Esophagus muscularis mucosa (tissue), 4 donors: ENCODE data around the gene FAM171A1. TPM values are rescaled to one million over a fixed set of nuclear protein-coding genes. Genes with fewer than 3 reads are reported as not detected.
A peak's percentile ranks its signal among the peaks of the same experiment; 100 is the strongest.
"Not testable (repeated sequence)": the region's sequence is repeated elsewhere in the genome, so short reads cannot be mapped to it uniquely, and the experiment has no call there.

Source experiments
- DNase-seq: peaks from one replicate; pipeline ENCODE4 v3.0.0-alpha.2; 2017; ENCODE audit errors: extremely low spot score
- H3K27ac ChIP-seq, 4 donors: fragments of 200-600 bp; sonication (generic); replicated peaks in 1 of 4; 1 replicate in 3 of 4; 2 replicates in 1 of 4; pipeline ENCODE4 v1.5.1; 2016 to 2019; ENCODE audit warnings: mild to moderate bottlenecking in 1 of 4
- H3K27me3 ChIP-seq, 4 donors: fragments of 200-600 bp; sonication (generic); one replicate each; pipeline versions ENCODE4 v1.5.1 to v1.6.0; 2016 to 2019
- H3K36me3 ChIP-seq, 4 donors: fragments of 200-600 bp; sonication (generic); one replicate each; pipeline ENCODE4 v1.5.1; 2016 to 2019
- H3K4me1 ChIP-seq, 4 donors: fragments of 200-600 bp; sonication (generic); one replicate each; pipeline ENCODE4 v1.5.1; 2016 to 2019
- H3K4me3 ChIP-seq, 4 donors: fragments of 200-600 bp; sonication (generic); 1 replicate in 2 of 4; 2 replicates in 2 of 4; pipeline ENCODE4 v1.5.1; 2016 to 2019; ENCODE audit warnings: mild to moderate bottlenecking in 4 of 4, moderate library complexity in 1 of 4
- H3K9me3 ChIP-seq, 4 donors: fragments of 200-600 bp; sonication (generic); 1 replicate in 3 of 4; 2 replicates in 1 of 4; pipeline ENCODE4 v1.5.1; 2016 to 2019
- EP300 ChIP-seq: sonication (generic); formaldehyde crosslinking; IDR thresholded peaks from one replicate; pipeline ENCODE4 v1.6.1; 2017; ENCODE audit warnings: antibody characterized with exemption
- POLR2A ChIP-seq: fragments of 450-650 bp; IDR thresholded peaks from one replicate; pipeline ENCODE4 v1.6.1; 2017; ENCODE audit warnings: antibody characterized with exemption, moderate library complexity, mild to moderate bottlenecking, low read depth
- POLR2AphosphoS5 ChIP-seq, 2 donors: sonication (generic); formaldehyde crosslinking; IDR thresholded peaks; one replicate each; pipeline ENCODE4 v1.6.1; 2017; ENCODE audit warnings: antibody characterized with exemption in 2 of 2
- WGBS: methylation state at CpG from one replicate; pipeline ENCODE4 v1.1.5; 2018; 5-methylcytosine and 5-hydroxymethylcytosine counted together
- intact Hi-C: fragments of 100-400 bp; cut with DNase I; formaldehyde crosslinking; loops from one replicate; pipeline ENCODE4 v1.15.1; 2023
- total RNA-seq, 4 donors: library from RNA; depleted of rRNA; stranded (reverse); fragments of >200 nt; gene quantifications; one replicate each; pipeline versions ENCODE4 v1.1.0 to v1.2.1, GENCODE V29; 2016
- TF ChIP-seq, protein P1 (sequence below), 3 experiments: fragments of 200-600 bp in 2 of 3; fragments of 450-650 bp in 1 of 3; sonication (generic) in 2 of 3; IDR thresholded peaks; one replicate each; pipeline ENCODE4 v1.5.1; 2017 to 2019; ENCODE audit warnings: antibody characterized with exemption in 3 of 3, mild to moderate bottlenecking in 2 of 3, moderate library complexity in 1 of 3

The FAM171A1 gene
- total RNA-seq, 4 donors from 2014 or later: 7.1 to 15.0 (median 12.6) TPM

DNA sequence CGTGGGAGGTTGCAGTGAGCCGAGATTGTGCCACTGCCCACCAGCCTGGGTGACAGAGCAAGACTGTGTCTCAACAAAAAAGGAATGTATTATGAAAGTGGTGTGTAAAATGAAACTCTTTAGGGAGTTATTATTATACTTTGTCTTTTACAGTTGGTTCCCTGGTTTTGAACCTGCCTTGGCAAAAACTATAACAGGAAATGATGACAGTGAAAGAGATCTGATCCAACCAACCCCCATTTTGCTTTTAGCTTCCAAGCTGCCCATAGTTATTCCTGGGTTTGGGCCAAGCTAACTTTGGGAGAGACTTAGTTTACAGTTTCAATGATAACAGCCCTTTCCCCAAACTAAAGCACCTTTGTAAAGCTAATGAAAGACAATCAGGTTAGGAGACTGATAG is 168.4 kb downstream of the FAM171A1 start:
- intact Hi-C loops: no loop called here
- Histone ChIP-seq H3K4me3 (no peak overlapping the region), H3K27me3 (no peaks in the 10 kb centered on the region), H3K36me3 (no peaks in the 10 kb centered on the region), H3K4me1 (peaks cover 6 to 21% (median 14%) of the 10 kb centered on the region in 4 donors), H3K9me3 (no peaks in the 10 kb centered on the region), H3K27ac (no peak overlapping the region)
- 100% methylated on average over 2 of the region's 2 CpGs for WGBS
- TF ChIP-seq POLR2A (no peak), EP300 (no peak), POLR2AphosphoS5 (IDR thresholded peaks at IDR 0.05) (no peak)
- TF ChIP-seq, protein P1, sequence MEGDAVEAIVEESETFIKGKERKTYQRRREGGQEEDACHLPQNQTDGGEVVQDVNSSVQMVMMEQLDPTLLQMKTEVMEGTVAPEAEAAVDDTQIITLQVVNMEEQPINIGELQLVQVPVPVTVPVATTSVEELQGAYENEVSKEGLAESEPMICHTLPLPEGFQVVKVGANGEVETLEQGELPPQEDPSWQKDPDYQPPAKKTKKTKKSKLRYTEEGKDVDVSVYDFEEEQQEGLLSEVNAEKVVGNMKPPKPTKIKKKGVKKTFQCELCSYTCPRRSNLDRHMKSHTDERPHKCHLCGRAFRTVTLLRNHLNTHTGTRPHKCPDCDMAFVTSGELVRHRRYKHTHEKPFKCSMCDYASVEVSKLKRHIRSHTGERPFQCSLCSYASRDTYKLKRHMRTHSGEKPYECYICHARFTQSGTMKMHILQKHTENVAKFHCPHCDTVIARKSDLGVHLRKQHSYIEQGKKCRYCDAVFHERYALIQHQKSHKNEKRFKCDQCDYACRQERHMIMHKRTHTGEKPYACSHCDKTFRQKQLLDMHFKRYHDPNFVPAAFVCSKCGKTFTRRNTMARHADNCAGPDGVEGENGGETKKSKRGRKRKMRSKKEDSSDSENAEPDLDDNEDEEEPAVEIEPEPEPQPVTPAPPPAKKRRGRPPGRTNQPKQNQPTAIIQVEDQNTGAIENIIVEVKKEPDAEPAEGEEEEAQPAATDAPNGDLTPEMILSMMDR (IDR thresholded peaks at IDR 0.05): no peak
- no peak for DNase-seq

DNA sequence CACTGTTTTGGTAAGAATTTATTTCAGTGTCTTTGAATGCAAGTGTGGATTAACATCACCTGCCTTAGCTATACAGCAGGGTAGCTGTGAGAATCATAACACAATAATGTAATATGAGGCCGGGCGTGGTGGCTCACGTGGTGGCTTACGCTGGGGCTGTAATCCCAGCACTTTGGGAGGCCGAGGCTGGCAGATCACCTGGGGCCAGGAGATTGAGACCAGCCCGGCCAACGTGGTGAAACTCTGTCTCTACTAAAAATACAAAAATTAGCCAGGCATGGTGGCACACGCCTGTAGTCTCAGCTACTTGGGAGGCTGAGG is 168.8 kb downstream of the FAM171A1 start:
- WGBS: 93% methylated on average over 8 of the region's 8 CpGs
- H3K36me3 ChIP-seq, intact Hi-C loops, H3K27ac ChIP-seq, H3K9me3 ChIP-seq, H3K4me3 ChIP-seq, H3K27me3 ChIP-seq, DNase-seq: not testable (repeated sequence)
- H3K4me1 ChIP-seq: peaks cover 6 to 21% (median 14%) of the 10 kb centered on the region in 4 donors

DNA sequence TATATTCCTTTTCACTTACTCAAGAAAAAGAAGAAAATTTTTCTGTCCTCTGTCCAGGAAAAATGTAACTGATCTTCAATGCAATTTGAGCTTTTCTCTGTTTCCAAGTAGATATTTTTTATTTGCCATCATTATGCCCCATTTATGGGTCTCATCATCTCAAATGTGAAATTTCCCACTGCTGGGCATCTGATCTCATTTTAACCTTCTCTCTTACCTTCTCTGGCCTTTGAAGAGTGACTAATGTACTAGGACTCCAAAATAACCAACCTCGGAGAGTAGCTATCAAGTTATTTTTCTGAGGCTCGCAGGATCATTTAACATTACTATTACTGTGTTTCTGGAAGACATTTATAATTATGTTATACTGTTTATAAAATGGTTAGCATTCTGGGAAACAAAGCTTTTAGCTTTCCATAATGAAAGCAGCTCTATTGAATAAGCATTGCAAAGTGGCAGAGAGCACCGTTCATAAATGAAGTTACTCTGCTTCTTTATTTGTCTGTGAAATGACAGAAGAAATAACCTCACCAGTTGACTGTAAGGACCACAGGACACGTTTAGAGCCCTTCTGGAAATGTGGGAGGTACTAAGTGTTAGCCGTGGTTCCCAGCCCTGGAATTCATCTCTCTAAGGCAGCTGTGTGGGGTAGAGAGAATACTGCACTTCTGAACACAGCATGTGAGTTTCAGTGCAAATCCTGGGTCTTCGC is 169.3 kb downstream of the FAM171A1 start:
- WGBS: 56% methylated on average over 6 of the region's 6 CpGs
- TF ChIP-seq POLR2A: no peak
- TF ChIP-seq POLR2AphosphoS5 (IDR thresholded peaks at IDR 0.05): no peak
- TF ChIP-seq EP300: no peak
- TF ChIP-seq, protein P1 (IDR thresholded peaks at IDR 0.05): no peak
- Histone ChIP-seq H3K36me3 (no peaks in the 10 kb centered on the region), H3K27me3 (no peaks in the 10 kb centered on the region), H3K4me3 (no peak overlapping the region), H3K4me1 (peaks cover 6 to 21% (median 14%) of the 10 kb centered on the region in 4 donors), H3K27ac (no peak overlapping the region), H3K9me3 (no peaks in the 10 kb centered on the region)
- no peak for DNase-seq
- intact Hi-C loops: no loop called here

DNA sequence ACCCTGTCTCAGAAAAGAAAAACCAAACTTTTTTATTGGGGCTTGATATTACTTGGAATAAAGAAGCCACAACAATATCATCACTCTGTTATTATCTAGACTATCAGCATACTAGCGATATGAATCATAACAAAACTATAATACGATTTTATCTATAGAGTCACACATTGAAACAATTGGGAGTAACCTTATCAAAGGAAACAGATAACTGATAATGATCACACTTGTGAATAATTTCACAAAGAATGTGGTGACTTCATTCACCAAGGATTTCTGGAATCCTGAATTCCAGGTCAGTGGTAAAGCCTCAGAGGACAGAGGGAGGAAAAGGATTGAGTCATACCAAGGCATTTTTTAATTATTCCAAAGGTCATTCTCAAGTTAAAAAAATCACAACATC is 170.5 kb downstream of the FAM171A1 start:
- H3K9me3 ChIP-seq: no peaks in the 10 kb centered on the region
- intact Hi-C loops: no loop called here
- no peak overlapping the region for H3K4me3 ChIP-seq
- no peaks in the 10 kb centered on the region for H3K27me3 ChIP-seq
- TF ChIP-seq POLR2AphosphoS5 (IDR thresholded peaks at IDR 0.05) (peak in 1 of 2 donors; percentile 63), EP300 (no peak)
- no peaks in the 10 kb centered on the region for H3K36me3 ChIP-seq
- DNase-seq: no peak
- peaks cover 6 to 21% (median 14%) of the 10 kb centered on the region in 4 donors for H3K4me1 ChIP-seq
- H3K27ac ChIP-seq: no peak overlapping the region
- 67% methylated on average over 2 of the region's 2 CpGs for WGBS

DNA sequence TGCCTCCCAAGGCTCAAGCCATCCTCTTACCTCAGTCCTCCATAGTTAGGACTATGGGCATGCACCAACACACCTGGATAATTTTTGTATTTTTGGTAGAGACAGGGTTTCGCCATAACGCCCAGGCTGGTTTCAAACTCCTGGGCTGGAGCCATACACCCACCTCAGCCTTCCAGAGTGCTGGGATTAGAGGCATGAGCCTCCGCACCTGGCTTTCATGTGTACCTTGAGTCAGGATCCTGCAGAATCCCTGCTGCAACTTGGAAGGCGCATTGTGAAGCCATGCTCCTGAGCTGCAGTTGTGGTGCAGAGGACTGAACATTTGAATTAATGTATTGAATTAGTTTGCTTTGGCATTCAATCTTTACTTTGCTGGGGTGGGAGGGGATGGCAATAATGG is 173.2 kb downstream of the FAM171A1 start:
- H3K4me3 ChIP-seq: no peak overlapping the region
- H3K27me3 ChIP-seq: no peaks in the 10 kb centered on the region
- H3K4me1 ChIP-seq: peaks cover 6 to 21% (median 14%) of the 10 kb centered on the region in 4 donors
- no peaks in the 10 kb centered on the region for H3K9me3 ChIP-seq
- no peaks in the 10 kb centered on the region for H3K36me3 ChIP-seq
- TF ChIP-seq, protein P1 (IDR thresholded peaks at IDR 0.05): no peak
- TF ChIP-seq POLR2A (no peak), EP300 (no peak), POLR2AphosphoS5 (IDR thresholded peaks at IDR 0.05) (no peak)
- intact Hi-C loops: no loop called here
- 98% methylated on average over 4 of the region's 4 CpGs for WGBS
- H3K27ac ChIP-seq: no peak overlapping the region
- DNase-seq: no peak

DNA sequence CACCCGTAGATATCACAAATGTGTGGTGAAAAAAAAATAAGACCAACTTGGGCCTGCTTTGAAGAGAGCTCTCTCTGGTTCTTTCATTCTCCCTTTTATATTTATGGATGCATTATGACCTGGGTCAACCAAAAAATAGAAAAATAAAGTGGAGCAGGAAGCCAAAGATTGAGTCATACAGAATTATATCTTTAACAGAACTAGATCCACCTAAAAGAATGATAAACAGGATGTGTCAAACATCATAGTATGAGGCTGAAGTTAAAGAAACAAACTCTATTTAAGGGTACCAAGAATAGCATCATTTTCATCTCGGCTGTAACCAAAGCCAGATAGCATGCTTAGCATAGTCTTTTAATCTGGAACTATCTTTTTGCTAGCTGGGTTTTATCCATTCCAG is 173.8 kb downstream of the FAM171A1 start:
- H3K36me3 ChIP-seq: no peaks in the 10 kb centered on the region
- 63% methylated on average over 2 of the region's 2 CpGs for WGBS
- no peaks in the 10 kb centered on the region for H3K9me3 ChIP-seq
- TF ChIP-seq POLR2A (no peak), EP300 (no peak), POLR2AphosphoS5 (IDR thresholded peaks at IDR 0.05) (no peak)
- TF ChIP-seq, protein P1 (IDR thresholded peaks at IDR 0.05): no peak
- H3K4me1 ChIP-seq: peaks cover 6 to 21% (median 14%) of the 10 kb centered on the region in 4 donors
- H3K27me3 ChIP-seq: no peaks in the 10 kb centered on the region
- DNase-seq: no peak
- no peak overlapping the region for H3K4me3 ChIP-seq
- intact Hi-C loops: no loop called here
- no peak overlapping the region for H3K27ac ChIP-seq
